ENCODE measurements around the gene HBM.

HBM gene

GRCh38 chr16:191831-192230 lies 26.1 kb downstream of the HBM start:
- no peak overlapping the region for H3K4me3 ChIP-seq (ENCODE audit: low read length)
- H4K20me1 ChIP-seq (ENCODE audit: control insufficient read depth, insufficient read depth, low read depth, low read length) = no peaks in the 10 kb centered on the region; the same call in 1 of the 2 replicates
- peaks cover 86% of the 10 kb centered on the region for H3K36me3 ChIP-seq (ENCODE audit: control insufficient read depth, low read length)
- no peak overlapping the region for H3K4me2 ChIP-seq (ENCODE audit: low read length)
- H3F3A ChIP-seq (ENCODE audit: control insufficient read depth, insufficient read depth) = peaks cover 4% of the 10 kb centered on the region
- TF ChIP-seq EZH2phosphoT487 (IDR thresholded peaks at IDR 0.05; ENCODE audit: borderline replicate concordance, low read length) (no peak), CTCF (IDR thresholded peaks at IDR 0.05; ENCODE audit: low read depth, low read length, poor library complexity, severe bottlenecking) (no peak)
- no peak overlapping the region for H3K27ac ChIP-seq (ENCODE audit: low read depth, low read length)
- no peaks in the 10 kb centered on the region for H3K79me2 ChIP-seq (ENCODE audit: control insufficient read depth, low read length)
- H3K9me3 ChIP-seq (ENCODE audit: control insufficient read depth, insufficient read depth, low read length) = no peaks in the 10 kb centered on the region
- no peaks in the 10 kb centered on the region for H3K4me1 ChIP-seq (ENCODE audit: control insufficient read depth, low read length)
- no peaks in the 10 kb centered on the region for H3K27me3 ChIP-seq (ENCODE audit: control insufficient read depth, low read length)
- H3K9me2 ChIP-seq (replicated peaks; ENCODE audit: control insufficient read depth, low read length) = no peaks in the 10 kb centered on the region

GRCh38 chr16:192686-193085 lies 26.9 kb downstream of the HBM start:
- Histone ChIP-seq H3K9me3 (ENCODE audit: control insufficient read depth, insufficient read depth, low read length) (no peaks in the 10 kb centered on the region), H3K4me2 (ENCODE audit: low read length) (no peak overlapping the region), H3K9me2 (replicated peaks; ENCODE audit: control insufficient read depth, low read length) (no peaks in the 10 kb centered on the region), H3K27ac (ENCODE audit: low read depth, low read length) (no peak overlapping the region), H3K27me3 (ENCODE audit: control insufficient read depth, low read length) (no peaks in the 10 kb centered on the region), H3K36me3 (ENCODE audit: control insufficient read depth, low read length) (peaks cover 86% of the 10 kb centered on the region), H4K20me1 (ENCODE audit: control insufficient read depth, insufficient read depth, low read depth, low read length) (no peaks in the 10 kb centered on the region; the same call in 1 of the 2 replicates), H3K4me3 (ENCODE audit: low read length) (no peak overlapping the region), H3K4me1 (ENCODE audit: control insufficient read depth, low read length) (no peaks in the 10 kb centered on the region), H3K79me2 (ENCODE audit: control insufficient read depth, low read length) (no peaks in the 10 kb centered on the region), H3F3A (ENCODE audit: control insufficient read depth, insufficient read depth) (peaks cover 4% of the 10 kb centered on the region)
- TF ChIP-seq EZH2phosphoT487 (IDR thresholded peaks at IDR 0.05; ENCODE audit: borderline replicate concordance, low read length) (no peak), CTCF (IDR thresholded peaks at IDR 0.05; ENCODE audit: low read depth, low read length, poor library complexity, severe bottlenecking) (no peak)

- H3K4me3 ChIP-seq (ENCODE audit: low read length) = no peak overlapping the region
- H3K27ac ChIP-seq (ENCODE audit: low read depth, low read length) = no peak overlapping the region
- no peaks in the 10 kb centered on the region for H3K79me2 ChIP-seq (ENCODE audit: control insufficient read depth, low read length)
- H3K27me3 ChIP-seq (ENCODE audit: control insufficient read depth, low read length) = no peaks in the 10 kb centered on the region
- peaks cover 4% of the 10 kb centered on the region for H3F3A ChIP-seq (ENCODE audit: control insufficient read depth, insufficient read depth)
- no peak overlapping the region for H3K4me2 ChIP-seq (ENCODE audit: low read length)
- TF ChIP-seq EZH2phosphoT487 (IDR thresholded peaks at IDR 0.05; ENCODE audit: borderline replicate concordance, low read length) = no peak
- no peak for TF ChIP-seq CTCF (IDR thresholded peaks at IDR 0.05; ENCODE audit: low read depth, low read length, poor library complexity, severe bottlenecking)
- H4K20me1 ChIP-seq (ENCODE audit: control insufficient read depth, insufficient read depth, low read depth, low read length) = no peaks in the 10 kb centered on the region; the same call in 1 of the 2 replicates
- H3K4me1 ChIP-seq (ENCODE audit: control insufficient read depth, low read length) = no peaks in the 10 kb centered on the region
- no peaks in the 10 kb centered on the region for H3K9me2 ChIP-seq (replicated peaks; ENCODE audit: control insufficient read depth, low read length)
- H3K9me3 ChIP-seq (ENCODE audit: control insufficient read depth, insufficient read depth, low read length) = no peaks in the 10 kb centered on the region
- peaks cover 89% of the 10 kb centered on the region for H3K36me3 ChIP-seq (ENCODE audit: control insufficient read depth, low read length)
Measured at GRCh38 chr16:193441-193840, 27.7 kb downstream of the HBM start.
